NCI-H146 (cell line): ENCODE measurements around the gene CDKAL1.
"Not testable (repeated sequence)": the region's sequence is repeated elsewhere in the genome, so short reads cannot be mapped to it uniquely, and the experiment has no call there.

ENCODE experiments used
- DNase-seq: peaks from one replicate; lab custom pipeline; 2025; lab: John Stamatoyannopoulos, UW

Gene CDKAL1

GRCh38 chr6:20744911-20745557, 210.8 kb downstream of the CDKAL1 start:
- peak; percentile 71 for DNase-seq

GRCh38 chr6:20746024-20746423, 211.8 kb downstream of the CDKAL1 start:
- no peak for DNase-seq

- DNase-seq: no peak
Measured at GRCh38 chr6:20746805-20747558, 212.7 kb downstream of the CDKAL1 start.

DNA sequence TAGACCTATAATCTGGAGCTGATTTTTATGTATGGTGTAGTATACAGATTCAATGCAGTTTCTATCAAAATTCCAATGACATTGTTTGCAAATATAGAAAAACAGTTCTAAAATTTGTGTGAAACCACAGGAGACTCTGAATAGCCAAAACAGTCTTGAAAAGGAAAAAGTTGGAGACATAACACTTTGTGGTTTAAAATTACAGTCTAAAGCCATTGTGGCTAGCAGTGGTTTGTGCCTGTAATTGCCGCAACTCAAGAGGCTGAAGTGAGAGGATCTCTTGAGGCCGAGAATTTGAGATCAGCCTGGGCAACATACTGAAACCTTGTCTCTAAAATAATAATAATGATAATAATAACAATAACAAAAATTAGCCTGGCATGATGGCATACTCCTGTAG, 213.7 kb downstream of the CDKAL1 start:
- DNase-seq: no peak

DNA sequence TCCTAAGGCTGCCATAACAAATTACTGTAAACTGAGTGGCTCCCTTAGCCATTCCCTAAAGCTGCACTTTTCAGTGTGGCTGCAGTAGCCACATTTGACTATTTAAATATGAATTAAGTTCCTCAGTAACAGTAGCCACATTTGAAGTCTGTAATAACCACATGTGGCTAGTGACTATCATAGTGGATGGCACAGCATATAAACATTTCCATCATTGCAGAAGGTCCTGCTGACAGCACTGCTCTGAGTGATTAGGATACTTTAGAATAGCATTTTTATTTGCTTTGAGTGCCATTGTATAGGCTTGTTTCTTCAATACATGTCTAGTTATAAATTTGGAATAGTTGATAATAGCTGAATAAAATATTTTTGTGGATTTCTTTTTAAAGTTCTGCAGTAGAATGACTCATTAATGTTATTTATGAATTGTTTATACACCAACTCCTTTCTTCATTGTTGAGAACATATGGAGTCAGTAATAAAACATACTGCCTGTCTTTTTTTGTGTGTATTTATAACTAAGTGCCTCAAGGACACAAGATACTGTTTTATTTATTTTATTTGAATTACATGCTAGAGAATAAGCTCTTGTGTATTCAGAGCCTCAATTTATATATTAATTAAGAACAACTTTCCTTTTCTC, 217.2 kb downstream of the CDKAL1 start:
- no peak for DNase-seq

GRCh38 chr6:20755631-20756030, 221.4 kb downstream of the CDKAL1 start:
- DNase-seq: no peak

- DNase-seq: not testable (repeated sequence)
Measured at GRCh38 chr6:20756584-20757147, 222.4 kb downstream of the CDKAL1 start.

GRCh38 chr6:20757761-20758160, 223.5 kb downstream of the CDKAL1 start:
- DNase-seq: peak; percentile 6

- DNase-seq: no peak
Measured at GRCh38 chr6:20763296-20763695, 229.0 kb downstream of the CDKAL1 start.

DNA sequence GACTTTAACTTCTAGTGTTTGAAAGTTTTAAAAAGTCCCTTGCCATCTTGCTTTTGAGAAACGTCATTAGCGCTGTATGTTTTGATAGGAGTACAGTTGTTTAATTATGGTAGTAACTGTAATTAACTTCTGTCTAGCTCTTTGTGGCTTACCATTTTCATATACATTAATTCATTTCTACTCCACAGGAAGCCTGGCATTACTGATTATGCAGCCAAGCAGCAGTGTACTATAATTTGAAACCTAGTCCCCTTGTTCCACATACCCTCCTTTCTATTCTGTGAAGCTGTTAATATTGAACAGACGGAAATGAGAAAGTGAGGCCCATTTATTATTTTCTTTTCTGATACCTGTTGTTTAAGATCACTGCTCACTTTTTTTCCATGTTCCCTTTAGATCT, 235.4 kb downstream of the CDKAL1 start:
- DNase-seq: peak; percentile 19

DNA sequence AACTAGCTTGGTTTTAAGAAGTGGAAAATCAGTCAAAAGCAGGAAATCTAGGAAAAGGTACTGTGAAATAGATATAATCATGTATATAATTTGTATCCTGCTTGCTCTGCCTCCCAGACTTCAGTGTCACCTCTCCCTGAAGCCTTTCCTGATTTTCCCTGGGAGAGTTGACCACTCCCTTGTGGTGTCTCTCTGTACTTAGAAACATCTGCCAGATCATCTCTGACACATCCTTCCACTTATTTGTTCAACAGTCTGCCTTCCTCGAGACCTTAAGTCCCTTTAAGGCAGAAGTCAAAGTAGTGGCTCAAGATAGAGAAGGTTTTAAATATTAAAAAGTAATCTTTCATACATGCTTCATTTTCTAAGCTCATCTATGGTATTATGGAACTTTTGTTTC, 236.5 kb downstream of the CDKAL1 start:
- no peak for DNase-seq

- DNase-seq: no peak
Measured at GRCh38 chr6:20771409-20771808, 237.2 kb downstream of the CDKAL1 start.

- DNase-seq: no peak
Measured at GRCh38 chr6:20773822-20774221, 239.6 kb downstream of the CDKAL1 start.

GRCh38 chr6:20775981-20776380, 241.7 kb downstream of the CDKAL1 start:
- no peak for DNase-seq

DNA sequence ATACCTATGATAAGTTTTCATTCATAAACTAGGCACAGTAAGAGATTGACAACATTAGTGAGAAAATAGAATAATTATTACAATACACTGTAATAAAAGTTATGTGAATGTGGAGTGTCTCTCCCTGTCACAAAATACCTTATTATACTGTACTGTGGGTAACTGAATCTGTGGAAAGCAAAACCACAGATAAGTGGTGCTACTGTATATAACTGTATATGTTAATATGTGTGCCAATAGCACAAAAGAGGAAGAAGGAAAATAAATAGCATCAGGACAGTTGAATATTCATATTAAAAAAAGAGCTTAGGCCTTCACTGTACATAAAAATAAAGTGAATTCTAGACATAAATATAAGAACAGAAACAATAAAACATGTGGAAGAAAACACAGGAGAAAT, 243.5 kb downstream of the CDKAL1 start:
- no peak for DNase-seq

GRCh38 chr6:20778459-20778858, 244.2 kb downstream of the CDKAL1 start:
- no peak for DNase-seq

DNA sequence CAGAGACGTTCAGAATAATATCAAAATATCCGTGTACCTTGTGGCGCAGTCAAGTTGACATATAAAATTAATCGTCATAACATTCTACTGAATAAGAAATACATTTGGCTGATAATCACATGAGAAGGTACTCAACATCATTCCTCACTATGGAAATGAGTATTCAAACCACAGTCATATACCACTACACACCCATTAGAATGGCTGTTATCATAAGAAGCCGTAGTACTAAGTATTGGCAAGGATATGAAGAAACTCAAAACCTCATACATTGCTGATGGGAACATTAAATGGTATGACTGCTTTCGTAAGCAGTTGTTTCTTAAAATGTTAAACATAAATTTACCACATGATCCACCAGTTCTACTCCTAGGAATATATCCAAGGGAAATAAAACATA, 244.7 kb downstream of the CDKAL1 start:
- DNase-seq: no peak

- peak; percentile 42 for DNase-seq
Measured at GRCh38 chr6:20789162-20789561, 254.9 kb downstream of the CDKAL1 start.

GRCh38 chr6:20790032-20790791, 256.0 kb downstream of the CDKAL1 start:
- no peak for DNase-seq

DNA sequence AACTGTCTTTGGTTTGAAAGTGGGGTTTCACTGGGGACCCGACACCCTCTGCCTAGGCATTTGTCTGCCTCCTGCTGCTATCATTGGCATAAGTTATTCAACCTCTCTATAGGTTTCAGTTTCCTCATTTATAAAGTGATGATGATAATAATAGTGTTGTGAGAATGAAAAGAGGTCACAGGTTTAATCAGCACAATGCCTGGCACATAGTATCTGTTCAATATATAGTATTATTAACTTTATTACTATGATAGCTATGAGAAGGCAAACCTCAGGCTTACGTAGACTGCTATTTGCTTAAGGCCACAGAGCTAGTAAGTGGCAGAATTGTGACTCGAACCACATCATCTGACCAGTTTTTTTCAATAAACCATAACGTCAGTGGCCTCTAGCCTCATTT, 256.8 kb downstream of the CDKAL1 start:
- no peak for DNase-seq

DNA sequence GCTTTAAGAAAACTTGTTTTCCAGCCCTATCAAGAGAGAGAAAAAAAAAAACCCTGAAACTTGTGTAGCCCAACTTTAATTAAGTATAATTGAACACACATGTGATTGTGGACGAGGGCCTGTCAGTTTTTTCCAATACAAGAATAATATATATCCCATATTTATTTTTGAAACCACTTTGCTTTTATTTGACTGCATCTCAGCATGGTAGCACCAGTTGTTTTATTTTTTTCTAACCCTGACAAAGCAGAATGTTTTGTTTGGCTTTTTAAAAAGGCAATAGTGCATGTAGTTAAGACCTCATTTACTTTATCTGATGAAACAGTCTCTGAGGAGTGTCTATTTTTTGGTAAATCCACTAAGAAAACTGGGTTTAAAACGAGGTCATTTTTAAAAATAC, 257.7 kb downstream of the CDKAL1 start:
- DNase-seq: peak; percentile 62

DNA sequence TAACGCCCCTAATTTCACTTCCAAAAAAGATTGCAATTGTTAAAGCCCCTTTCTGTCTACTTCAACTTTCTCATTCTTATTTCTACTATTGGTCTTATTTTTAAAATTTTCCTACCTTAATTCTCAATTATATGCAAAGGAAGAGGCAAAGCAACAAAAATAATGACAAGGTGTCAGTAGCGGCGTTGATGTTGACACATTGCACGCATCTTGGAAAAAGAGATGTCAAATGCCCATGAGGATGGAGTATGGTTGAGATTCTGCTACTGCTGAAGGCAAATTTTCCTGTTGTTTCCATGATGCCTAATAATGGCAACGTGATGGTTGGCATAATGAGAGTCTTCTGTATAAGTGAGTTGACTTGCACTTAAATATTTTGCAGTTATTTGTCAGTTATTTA, 258.9 kb downstream of the CDKAL1 start:
- DNase-seq: no peak
